Calu3 (cell line): ENCODE measurements around the gene DCANP1. TPM values are rescaled to one million over a fixed set of nuclear protein-coding genes. Genes with fewer than 3 reads are reported as not detected.

ENCODE experiments used
- BruUV-seq: library from RNA; stranded (reverse); fragments of 400-500 nt; replicated peaks from 2 replicates; lab custom pipeline; 2021; lab: Mats Ljungman, UMichigan
- CTCF ChIA-PET: fragments of 300-600 bp; sonication (Branson Sonifier 250); formaldehyde crosslinking; loops from one replicate; lab custom pipeline; 2022; ENCODE audit warnings: antibody characterized with exemption; lab: Charles Lee
- DNase-seq: peaks from one replicate; pipeline ENCODE4 v3.0.0; 2022
- H3K27ac Mint-ChIP-seq: one replicate; pipeline ENCODE4 v1.8.0; 2022; ENCODE audit warnings: mixed read lengths; ENCODE audit not compliant: unreplicated experiment
- H3K27me3 Mint-ChIP-seq: one replicate; pipeline ENCODE4 v1.8.0; 2022; ENCODE audit warnings: mixed read lengths; ENCODE audit not compliant: unreplicated experiment
- H3K36me3 Mint-ChIP-seq: one replicate; pipeline ENCODE4 v1.8.0; 2022; ENCODE audit warnings: mild to moderate bottlenecking, moderate library complexity, mixed read lengths; ENCODE audit not compliant: insufficient read depth, unreplicated experiment
- H3K4me1 Mint-ChIP-seq: one replicate; pipeline ENCODE4 v1.8.0; 2022; ENCODE audit warnings: mild to moderate bottlenecking, low read depth, mixed read lengths; ENCODE audit not compliant: unreplicated experiment
- H3K4me3 Mint-ChIP-seq: one replicate; pipeline ENCODE4 v1.8.0; 2022; ENCODE audit warnings: mild to moderate bottlenecking, low read depth, moderate library complexity, mixed read lengths; ENCODE audit not compliant: unreplicated experiment
- H3K9me3 Mint-ChIP-seq: one replicate; pipeline ENCODE4 v1.8.0; 2022; ENCODE audit warnings: low read depth, mixed read lengths; ENCODE audit not compliant: unreplicated experiment
- CTCF ChIP-seq: fragments of 200-600 bp; IDR thresholded peaks from one replicate; pipeline ENCODE4 v1.8.0; 2022; ENCODE audit warnings: antibody characterized with exemption; ENCODE audit not compliant: unreplicated experiment
- intact Hi-C: fragments of 100-400 bp; cut with micrococcal nuclease; formaldehyde crosslinking; loops from one replicate; pipeline ENCODE4 v1.10.0; 2022; ENCODE audit not compliant: unreplicated experiment
- total RNA-seq: library from RNA; stranded (reverse); gene quantifications from 2 replicates; pipeline ENCODE4 v1.2.3, GENCODE V29; 2022

The DCANP1 gene
- total RNA-seq, 1 experiment from 2014 or later, result not detected

GRCh38 chr5:135396459-135397055 lies 50.6 kb downstream of the DCANP1 start:
- CTCF ChIA-PET, result no interaction called here
- intact Hi-C loops, result no loop called here
- H3K4me1 Mint-ChIP-seq, result peaks cover 81% of the 10 kb centered on the region
- H3K27me3 Mint-ChIP-seq, result no peaks in the 10 kb centered on the region
- H3K4me3 Mint-ChIP-seq, result no peak overlapping the region
- no peaks in the 10 kb centered on the region for H3K9me3 Mint-ChIP-seq
- H3K36me3 Mint-ChIP-seq, result peaks cover 53% of the 10 kb centered on the region
- BruUV-seq, result no TSS peak
- TF ChIP-seq CTCF, result no peak
- DNase-seq, result no peak
- H3K27ac Mint-ChIP-seq, result no peak overlapping the region

GRCh38 chr5:135395866-135396265 lies 51.3 kb downstream of the DCANP1 start:
- Mint-ChIP-seq H3K27me3 (no peaks in the 10 kb centered on the region), H3K9me3 (no peaks in the 10 kb centered on the region), H3K4me3 (no peak overlapping the region), H3K27ac (no peak overlapping the region), H3K36me3 (peaks cover 53% of the 10 kb centered on the region), H3K4me1 (peaks cover 81% of the 10 kb centered on the region)
- intact Hi-C loops, result no loop called here
- no peak for TF ChIP-seq CTCF
- CTCF ChIA-PET, result no interaction called here
- BruUV-seq, result no TSS peak
- no peak for DNase-seq

- H3K9me3 Mint-ChIP-seq, result no peaks in the 10 kb centered on the region
- intact Hi-C loops, result no loop called here
- CTCF ChIA-PET, result no interaction called here
- no peak overlapping the region for H3K4me3 Mint-ChIP-seq
- no peak overlapping the region for H3K27ac Mint-ChIP-seq
- no peak for TF ChIP-seq CTCF
- no peaks in the 10 kb centered on the region for H3K27me3 Mint-ChIP-seq
- peaks cover 53% of the 10 kb centered on the region for H3K36me3 Mint-ChIP-seq
- no peak for DNase-seq
- BruUV-seq, result no TSS peak
- H3K4me1 Mint-ChIP-seq, result peaks cover 77% of the 10 kb centered on the region
Measured at GRCh38 chr5:135395451-135395850, 51.7 kb downstream of the DCANP1 start.

Other genes starting within 250 kb of the DCANP1 start
- 365 and 368 TPM in 2 replicates for gene MACROH2A1, start 48.1 kb downstream of the DCANP1 start, total RNA-seq
- not detected in 2 replicates for gene TIFAB, start 5.0 kb upstream of the DCANP1 start, total RNA-seq
- gene NEUROG1, start 88.6 kb upstream of the DCANP1 start, total RNA-seq, result not detected in 2 replicates
- 0.27 TPM in 1 of 2 replicates, not detected in the other for gene CXCL14, start 131.6 kb upstream of the DCANP1 start, total RNA-seq